ENCODE results near the gene PDE4A. TPM values are rescaled to one million over a fixed set of nuclear protein-coding genes. Genes with fewer than 3 reads are reported as not detected.

PDE4A gene
- total and polyA plus RNA-seq, 10 of the 15 experiments (the other 5 are each of a cell fraction or from before 2014, with no cell fraction given) = 0.24 to 13.3 (median 4.9) TPM

- FAIRE-seq (no peak), ATAC-seq (peak; percentile 44), DNase-seq (ENCODE audit: low read depth, low spot score) (no peak)
- peak overlapping the region; percentile 54 for H3K4me3 ChIP-seq
- H3K79me2 ChIP-seq (ENCODE audit: control insufficient read depth, insufficient read depth, low read length) = peaks cover 2% of the 10 kb centered on the region; the same call in 1 of the 2 replicates
- peaks cover 0 to 4% of the 10 kb centered on the region in 2 experiments; a peak in 1 of 4 replicates for H3K27me3 ChIP-seq (replicated peaks in 1 of 2; ENCODE audit: control insufficient read depth in 2 of 2, insufficient read depth in 2 of 2, low read length in 1 of 2)
- no TSS peak for BruUV-seq (replicated peaks)
- H3K4me1 ChIP-seq (ENCODE audit: control insufficient read depth, insufficient read depth, low read length) = peaks cover 41% of the 10 kb centered on the region
- no peaks in the 10 kb centered on the region for H3K9me3 ChIP-seq (replicated peaks; ENCODE audit: control insufficient read depth, insufficient read depth, low read length)
- WGBS (ENCODE audit: insufficient coverage, insufficient replicate concordance, low lambda C conversion rate, missing lambda C conversion rate) = under 1% methylated on average over 55 of the region's 75 CpGs
- SMC1A ChIA-PET (ENCODE audit: uncharacterized antibody, unreplicated experiment) = interaction anchor here (17.7 kb wide), 1 partner anchor 20 kb away, joined by 364 read pairs; the partner anchor contains the start of gene CDC37
- RAD21 ChIA-PET (ENCODE audit: unreplicated experiment) = interaction anchor here (1.1 to 3.7 kb wide), 2 partner anchors 22 to 26 kb away, joined by 5 to 21 read pairs; partner anchors contain the start of gene CDC37
- POLR2A ChIA-PET = interaction anchor here (0.9 to 3.3 kb wide), 5 partner anchors 15 to 25 kb away, joined by 3 to 16 read pairs (median 5); no protein-coding TSS in a partner anchor
- intact Hi-C loops (cut with micrococcal nuclease; ENCODE audit: unreplicated experiment) (no loop called here), in situ Hi-C loops (cut with MboI) (no loop called here)
- H3K9ac ChIP-seq (ENCODE audit: control insufficient read depth, insufficient read depth, low read length) = peak overlapping the region; percentile 54
- CTCF ChIA-PET = interaction anchor here (27.3 kb wide), 1 partner anchor 20 kb away, joined by 1053 read pairs; the partner anchor contains the start of genes CDC37 and PDE4A
- H4K20me1 ChIP-seq (ENCODE audit: control insufficient read depth, insufficient read depth) = no peaks in the 10 kb centered on the region
- TF ChIP-seq BHLHE40 (IDR thresholded peaks at IDR 0.05; ENCODE audit: borderline replicate concordance in 1 of 2, low read depth in 2 of 2, low read length in 1 of 2) = peak in 1 of 2 experiments; percentile 29; a peak in 1 of 4 replicates
- 0 out of 2 replicates have a peak, but pooled peaks have one; percentile 32 for TF ChIP-seq ZNF687 (IDR thresholded peaks at IDR 0.05)
- no peak for TF ChIP-seq PAX5 (IDR thresholded peaks at IDR 0.05; ENCODE audit: borderline replicate concordance, low read depth, low read length)
- TF ChIP-seq MYB (IDR thresholded peaks at IDR 0.05; ENCODE audit: borderline replicate concordance, low read depth, low read length) = no peak
- peak; percentile 42; the same call in 1 of the 2 replicates for TF ChIP-seq LARP7 (IDR thresholded peaks at IDR 0.05)
- TF ChIP-seq GATAD2B (conservative IDR thresholded peaks at IDR 0.05; ENCODE audit: low read depth) = peak; percentile 42; the same call in 1 of the 2 replicates
- peak in 1 of 2 experiments; percentile 80; a peak in 1 of 3 replicates for TF ChIP-seq EGR1 (IDR thresholded peaks at IDR 0.05; ENCODE audit: borderline replicate concordance in 1 of 2, low read depth in 2 of 2, low read length in 2 of 2)
- no peak for TF ChIP-seq ETV6 (conservative IDR thresholded peaks at IDR 0.05 in 1 of 2, IDR thresholded peaks at IDR 0.05 in 1 of 2; ENCODE audit: borderline replicate concordance in 1 of 2, low read depth in 1 of 2)
- peak; percentile 12; the same call in 1 of the 2 replicates for TF ChIP-seq HDGF (IDR thresholded peaks at IDR 0.05)
- TF ChIP-seq ZSCAN29 (IDR thresholded peaks at IDR 0.05) = 0 out of 2 replicates have a peak, but pooled peaks have one; percentile 41
- TF ChIP-seq POLR2A (IDR thresholded peaks at IDR 0.05; ENCODE audit: low read depth, low read length) = 0 out of 2 replicates have a peak, but pooled peaks have one; percentile 18
- peak overlapping the region; percentile 42 for H2AFZ ChIP-seq (ENCODE audit: control insufficient read depth, low read depth, low read length)
- H3K27ac ChIP-seq (ENCODE audit: control insufficient read depth, insufficient read depth) = no peak overlapping the region; the same call in 1 of the 2 replicates
- H3K4me2 ChIP-seq (ENCODE audit: control insufficient read depth, insufficient read depth) = peak overlapping the region; percentile 100
- no peaks in the 10 kb centered on the region for H3K36me3 ChIP-seq (ENCODE audit: control insufficient read depth in 2 of 2, insufficient read depth in 2 of 2, low read length in 1 of 2)
These were observed 10.3 kb downstream of the PDE4A start for GRCh38 chr19:10430505-10431253.

Data from GM12878 (cell line).